CD14-positive monocyte (primary cell): ENCODE results near the gene FRMPD4. TPM values are rescaled to one million over a fixed set of nuclear protein-coding genes. Genes with fewer than 3 reads are reported as not detected.

Source experiments
- DNase-seq, 3 donors: peaks; one replicate each; pipeline ENCODE4 v3.0.0-alpha.2; 2011 to 2022
- H2AFZ ChIP-seq: 2 replicates; pipeline ENCODE4 v1.6.0; 2012; ENCODE audit warnings: mild to moderate bottlenecking, low read depth, low read length, inconsistent platforms; ENCODE audit not compliant: insufficient read depth, poor library complexity, severe bottlenecking
- H3K27ac ChIP-seq, 2 donors: 1 replicate in 1 of 2; 2 replicates in 1 of 2; pipeline ENCODE4 v1.5.1; 2012 to 2013; ENCODE audit warnings: low read length in 2 of 2, control low read depth in 1 of 2, inconsistent platforms in 1 of 2, low read depth in 1 of 2, mild to moderate bottlenecking in 1 of 2
- H3K27me3 ChIP-seq, 2 donors: one replicate each; pipeline versions ENCODE4 v1.6.0 to v1.6.1; 2011 to 2013; ENCODE audit warnings: low read length in 2 of 2; ENCODE audit not compliant: control insufficient read depth in 2 of 2, insufficient read depth in 2 of 2
- H3K36me3 ChIP-seq, 2 donors: replicated peaks in 1 of 2; 1 replicate in 1 of 2; 2 replicates in 1 of 2; pipeline versions ENCODE4 v1.5.1 to v1.6.1; 2012 to 2013; ENCODE audit warnings: low read length in 2 of 2, control low read depth in 1 of 2, inconsistent platforms in 1 of 2, mild to moderate bottlenecking in 1 of 2; ENCODE audit not compliant: insufficient read depth in 2 of 2, control insufficient read depth in 1 of 2
- H3K4me1 ChIP-seq, 2 donors: 1 replicate in 1 of 2; 2 replicates in 1 of 2; pipeline versions ENCODE4 v1.5.1 to v1.6.1; 2012 to 2013; ENCODE audit warnings: low read length in 2 of 2, control low read depth in 1 of 2, inconsistent platforms in 1 of 2, mild to moderate bottlenecking in 1 of 2, moderate library complexity in 1 of 2; ENCODE audit not compliant: insufficient read depth in 2 of 2, control insufficient read depth in 1 of 2
- H3K4me2 ChIP-seq: replicated peaks from 2 replicates; pipeline ENCODE3; 2012; ENCODE audit warnings: low read length, moderate library complexity, mild to moderate bottlenecking; ENCODE audit not compliant: poor library complexity, severe bottlenecking; ENCODE audit errors: extremely low read depth
- H3K4me3 ChIP-seq, 3 experiments: fragments of 200-600 bp in 1 of 3; sonication (generic) in 1 of 3; replicated peaks in 1 of 3; 1 replicate in 2 of 3; 2 replicates in 1 of 3; pipeline ENCODE4 v1.5.1; 2011 to 2013; ENCODE audit warnings: low read length in 3 of 3, mild to moderate bottlenecking in 3 of 3, control low read depth in 2 of 3, low read depth in 2 of 3, inconsistent platforms in 1 of 3, moderate library complexity in 1 of 3
- H3K79me2 ChIP-seq: 2 replicates; pipeline ENCODE4 v1.6.0; 2012; ENCODE audit warnings: mild to moderate bottlenecking, control low read depth, inconsistent platforms, low read length, moderate library complexity; ENCODE audit not compliant: insufficient read depth
- H3K9ac ChIP-seq: 2 replicates; pipeline ENCODE4 v1.6.0; 2017; ENCODE audit warnings: low read length, mild to moderate bottlenecking; ENCODE audit not compliant: insufficient read depth, poor library complexity, severe bottlenecking
- H3K9me3 ChIP-seq, 2 donors: replicated peaks in 1 of 2; 1 replicate in 1 of 2; 2 replicates in 1 of 2; pipeline versions ENCODE4 v1.5.1 to v1.6.1; 2012 to 2013; ENCODE audit warnings: low read length in 2 of 2, control low read depth in 1 of 2; ENCODE audit not compliant: control insufficient read depth in 1 of 2, insufficient read depth in 1 of 2
- H4K20me1 ChIP-seq: 2 replicates; pipeline ENCODE4 v1.6.0; 2012; ENCODE audit warnings: mild to moderate bottlenecking, low read length, control low read depth, moderate library complexity; ENCODE audit not compliant: insufficient read depth
- H3K27ac Mint-ChIP-seq, 7 donors: one replicate each; pipeline ENCODE4 v1.8.0; 2020; ENCODE audit warnings: mild to moderate bottlenecking in 7 of 7, mixed read lengths in 7 of 7, moderate library complexity in 6 of 7, inconsistent platforms in 2 of 7
- H3K27me3 Mint-ChIP-seq, 3 donors: one replicate each; pipeline ENCODE4 v1.8.0; 2021 to 2022; ENCODE audit warnings: low read depth in 3 of 3, mild to moderate bottlenecking in 3 of 3, mixed read lengths in 3 of 3, moderate library complexity in 3 of 3, inconsistent platforms in 1 of 3
- H3K36me3 Mint-ChIP-seq, 2 donors: one replicate each; pipeline ENCODE4 v1.8.0; 2020; ENCODE audit warnings: mixed read lengths in 2 of 2, inconsistent platforms in 1 of 2, mild to moderate bottlenecking in 1 of 2
- H3K4me1 Mint-ChIP-seq: one replicate; pipeline ENCODE4 v1.8.0; 2020; ENCODE audit warnings: mild to moderate bottlenecking, mixed read lengths
- H3K4me3 Mint-ChIP-seq, 2 donors: one replicate each; pipeline ENCODE4 v1.8.0; 2020; ENCODE audit warnings: mild to moderate bottlenecking in 2 of 2, mixed read lengths in 2 of 2, moderate library complexity in 1 of 2
- H3K9me3 Mint-ChIP-seq, 7 donors: one replicate each; pipeline ENCODE4 v1.8.0; 2020 to 2022; ENCODE audit warnings: mixed read lengths in 7 of 7, mild to moderate bottlenecking in 6 of 7, moderate library complexity in 6 of 7, inconsistent platforms in 2 of 7
- CTCF ChIP-seq: fragments of 200-600 bp; IDR thresholded peaks from one replicate; pipeline ENCODE4 v1.8.0; 2022; ENCODE audit warnings: antibody characterized with exemption, mild to moderate bottlenecking
- WGBS: methylation state at CpG from one replicate; pipeline ENCODE4 v1.1.5; 2013; ENCODE audit warnings: missing lambda C conversion rate; ENCODE audit not compliant: insufficient coverage; 5-methylcytosine and 5-hydroxymethylcytosine counted together
- intact Hi-C, 2 donors: fragments of 100-400 bp; cut with micrococcal nuclease; formaldehyde crosslinking; loops; one replicate each; pipeline versions ENCODE4 v1.15.0 to v1.15.1; 2023
- polyA plus RNA-seq, 3 donors: library from polyadenylated mRNA; depleted of rRNA in 1 of 3; unstranded in 2 of 3; stranded (reverse) in 1 of 3; fragments of 300-500 nt in 2 of 3; fragments of >200 nt in 1 of 3; fragmentation: Illumina TruSeq in 2 of 3; gene quantifications; 1 replicate in 2 of 3; 2 replicates in 1 of 3; pipeline ENCODE4 v1.2.3, GENCODE V29; 2012 to 2021

The FRMPD4 gene
- polyA plus RNA-seq, 3 donors, result not detected

- Mint-ChIP-seq H3K4me1 (peaks cover 3% of the 10 kb centered on the region), H3K9me3 (peaks cover 0 to 2% (median 0%) of the 10 kb centered on the region in 7 donors), H3K36me3 (no peaks in the 10 kb centered on the region), H3K27ac (no peak overlapping the region), H3K4me3 (no peak overlapping the region), H3K27me3 (peaks cover 0 to 16% (median 1%) of the 10 kb centered on the region in 3 donors)
- no peaks in the 10 kb centered on the region for H4K20me1 ChIP-seq
- H3K36me3 ChIP-seq, result no peaks in the 10 kb centered on the region
- no peaks in the 10 kb centered on the region for H3K79me2 ChIP-seq
- H3K27me3 ChIP-seq, result peaks cover 0 to 7% of the 10 kb centered on the region in 2 donors
- no peak overlapping the region for H2AFZ ChIP-seq
- no peak overlapping the region for H3K4me3 ChIP-seq
- H3K9me3 ChIP-seq, result no peaks in the 10 kb centered on the region
- intact Hi-C loops, result no loop called here
- DNase-seq, result peak in 2 of 3 donors; percentile 1 to 11
- H3K4me2 ChIP-seq, result no peak overlapping the region
- H3K9ac ChIP-seq, result no peak overlapping the region
- no peaks in the 10 kb centered on the region for H3K4me1 ChIP-seq
- WGBS, result 20% methylated on average over 2 of the region's 18 CpGs
- TF ChIP-seq CTCF, result no peak
- no peak overlapping the region for H3K27ac ChIP-seq
Observed at GRCh38 chrX:12701628-12702027, 563.4 kb downstream of the FRMPD4 start.

GRCh38 chrX:12702509-12703091, 564.3 kb downstream of the FRMPD4 start:
- Histone ChIP-seq H3K9ac (no peak overlapping the region), H2AFZ (no peak overlapping the region), H3K4me2 (no peak overlapping the region), H3K4me3 (no peak overlapping the region), H3K27me3 (peaks cover 0 to 6% of the 10 kb centered on the region in 2 donors), H4K20me1 (no peaks in the 10 kb centered on the region), H3K79me2 (no peaks in the 10 kb centered on the region), H3K9me3 (no peaks in the 10 kb centered on the region), H3K36me3 (no peaks in the 10 kb centered on the region), H3K27ac (no peak overlapping the region), H3K4me1 (no peaks in the 10 kb centered on the region)
- peaks cover 0 to 2% (median 0%) of the 10 kb centered on the region in 7 donors for H3K9me3 Mint-ChIP-seq
- WGBS, result no CpG with 5 or more reads among the region's 3 CpGs
- H3K4me1 Mint-ChIP-seq, result peaks cover 3% of the 10 kb centered on the region
- no peak overlapping the region for H3K27ac Mint-ChIP-seq
- no peak for DNase-seq
- no peaks in the 10 kb centered on the region for H3K36me3 Mint-ChIP-seq
- intact Hi-C loops, result no loop called here
- peak; percentile 21 for TF ChIP-seq CTCF
- H3K27me3 Mint-ChIP-seq, result peaks cover 0 to 16% (median 1%) of the 10 kb centered on the region in 3 donors
- no peak overlapping the region for H3K4me3 Mint-ChIP-seq
